Right lobe of liver (tissue), 6 donors: ENCODE results near the gene ARHGEF10L. TPM values are rescaled to one million over a fixed set of nuclear protein-coding genes. Genes with fewer than 3 reads are reported as not detected.
A peak's percentile ranks its signal among the peaks of the same experiment; 100 is the strongest.

ENCODE experiments used
- ATAC-seq, 4 donors: fragments of 200-7000 bp; cut with Tn5 transposase; one replicate each; pipeline ENCODE4 v1.9.1; 2020; ENCODE audit warnings: mild to moderate bottlenecking in 4 of 4, moderate library complexity in 4 of 4
- DNase-seq, 3 donors: peaks; one replicate each; pipeline ENCODE4 v3.0.0-alpha.2; 2020
- H3K27ac ChIP-seq, 3 donors: fragments of 200-600 bp; one replicate each; pipeline ENCODE4 v1.8.0; 2022
- H3K27me3 ChIP-seq, 2 donors: fragments of 200-600 bp; one replicate each; pipeline ENCODE4 v1.8.0; 2022
- H3K36me3 ChIP-seq, 4 donors: fragments of 200-600 bp; sonication (generic) in 1 of 4; one replicate each; pipeline versions ENCODE4 v1.5.1 to v1.8.0; 2017 to 2022; ENCODE audit warnings: control low read depth in 1 of 4
- H3K4me1 ChIP-seq, 4 donors: fragments of 200-600 bp; sonication (generic) in 1 of 4; one replicate each; pipeline versions ENCODE4 v1.5.1 to v1.8.0; 2017 to 2022; ENCODE audit warnings: control low read depth in 1 of 4
- H3K4me3 ChIP-seq, 3 donors: fragments of 200-600 bp; one replicate each; pipeline ENCODE4 v1.8.0; 2022
- H3K9me3 ChIP-seq, 4 donors: fragments of 200-600 bp; sonication (generic) in 1 of 4; one replicate each; pipeline versions ENCODE4 v1.5.1 to v1.8.0; 2017 to 2022; ENCODE audit warnings: control low read depth in 1 of 4
- POLR2A ChIP-seq: fragments of 450-650 bp; IDR thresholded peaks from one replicate; pipeline ENCODE4 v1.6.1; 2017; ENCODE audit warnings: antibody characterized with exemption, mild to moderate bottlenecking
- WGBS: methylation state at CpG from one replicate; pipeline ENCODE4 v1.1.6; 2018; ENCODE audit warnings: low coverage, low lambda C conversion rate; ENCODE audit not compliant: insufficient coverage; ENCODE audit errors: missing lambda C conversion rate; 5-methylcytosine and 5-hydroxymethylcytosine counted together
- intact Hi-C, 2 donors: fragments of 100-400 bp; cut with DNase I; formaldehyde crosslinking; loops; one replicate each; pipeline versions ENCODE4 v1.11.2 to v1.14.1; 2022
- total RNA-seq, 6 experiments: library from RNA; depleted of rRNA in 2 of 6; stranded (reverse); fragments of >200 nt in 2 of 6; fragmentation: NEBNext Ultra II Directional in 3 of 6; extraction: Animal tissue kit (Norgen Biotek cat#: 25700) in 3 of 6; gene quantifications; one replicate each; pipeline versions ENCODE4 v1.1.0 to v1.2.4, GENCODE V29; 2016 to 2023
- TF ChIP-seq, protein P1 (sequence below), 4 donors: fragments of 200-600 bp in 3 of 4; fragments of 450-650 bp in 1 of 4; IDR thresholded peaks; one replicate each; pipeline versions ENCODE4 v1.5.1 to v1.8.0; 2016 to 2022; ENCODE audit warnings: antibody characterized with exemption in 4 of 4, mild to moderate bottlenecking in 2 of 4
- donor health status: DM: no; HTN: yes; CAD: no.
- donor health status: DM: no; HTN: no; CAD: no.
- donor health status: DM: no; HTN: no; CAD: no.
- donor health status: DM: no; HTN: yes; CAD: no.
- donor health status: DM: no; HTN: yes; CAD: no.

The ARHGEF10L gene
- total RNA-seq, 6 experiments from 2014 or later = 59.7 to 124 (median 87.4) TPM

DNA sequence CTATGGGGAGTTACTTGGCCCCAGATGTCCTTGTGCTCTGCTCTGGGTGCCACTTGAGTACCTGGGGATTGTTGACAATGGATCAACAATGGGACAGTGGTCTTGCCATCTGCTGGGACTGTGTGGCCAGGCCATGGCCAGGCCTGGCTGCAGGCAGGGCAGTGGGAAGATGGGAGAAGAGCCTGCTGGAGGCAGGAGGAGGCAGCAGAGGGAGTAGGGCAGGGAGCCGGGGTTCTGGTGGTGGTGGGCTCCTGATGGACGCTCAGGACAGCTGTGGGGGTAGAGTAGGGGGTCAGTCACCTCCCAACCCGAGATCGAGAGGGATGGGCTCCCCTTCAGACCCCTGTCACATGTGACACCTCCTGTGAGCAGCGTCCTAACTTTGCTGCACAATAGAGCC lies 81.0 kb downstream of the ARHGEF10L start:
- WGBS = 59% methylated on average over 5 of the region's 5 CpGs
- DNase-seq = no peak
- TF ChIP-seq, protein P1, sequence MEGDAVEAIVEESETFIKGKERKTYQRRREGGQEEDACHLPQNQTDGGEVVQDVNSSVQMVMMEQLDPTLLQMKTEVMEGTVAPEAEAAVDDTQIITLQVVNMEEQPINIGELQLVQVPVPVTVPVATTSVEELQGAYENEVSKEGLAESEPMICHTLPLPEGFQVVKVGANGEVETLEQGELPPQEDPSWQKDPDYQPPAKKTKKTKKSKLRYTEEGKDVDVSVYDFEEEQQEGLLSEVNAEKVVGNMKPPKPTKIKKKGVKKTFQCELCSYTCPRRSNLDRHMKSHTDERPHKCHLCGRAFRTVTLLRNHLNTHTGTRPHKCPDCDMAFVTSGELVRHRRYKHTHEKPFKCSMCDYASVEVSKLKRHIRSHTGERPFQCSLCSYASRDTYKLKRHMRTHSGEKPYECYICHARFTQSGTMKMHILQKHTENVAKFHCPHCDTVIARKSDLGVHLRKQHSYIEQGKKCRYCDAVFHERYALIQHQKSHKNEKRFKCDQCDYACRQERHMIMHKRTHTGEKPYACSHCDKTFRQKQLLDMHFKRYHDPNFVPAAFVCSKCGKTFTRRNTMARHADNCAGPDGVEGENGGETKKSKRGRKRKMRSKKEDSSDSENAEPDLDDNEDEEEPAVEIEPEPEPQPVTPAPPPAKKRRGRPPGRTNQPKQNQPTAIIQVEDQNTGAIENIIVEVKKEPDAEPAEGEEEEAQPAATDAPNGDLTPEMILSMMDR (IDR thresholded peaks at IDR 0.05) = no peak
- TF ChIP-seq POLR2A = no peak
- H3K27ac ChIP-seq = no peak overlapping the region
- H3K4me3 ChIP-seq = no peak overlapping the region
- ATAC-seq = no peak
- H3K36me3 ChIP-seq = peaks cover 6 to 91% (median 46%) of the 10 kb centered on the region in 4 donors
- H3K4me1 ChIP-seq = no peaks in the 10 kb centered on the region
- intact Hi-C loops = no loop called here
- H3K9me3 ChIP-seq = no peaks in the 10 kb centered on the region
- no peaks in the 10 kb centered on the region for H3K27me3 ChIP-seq

DNA sequence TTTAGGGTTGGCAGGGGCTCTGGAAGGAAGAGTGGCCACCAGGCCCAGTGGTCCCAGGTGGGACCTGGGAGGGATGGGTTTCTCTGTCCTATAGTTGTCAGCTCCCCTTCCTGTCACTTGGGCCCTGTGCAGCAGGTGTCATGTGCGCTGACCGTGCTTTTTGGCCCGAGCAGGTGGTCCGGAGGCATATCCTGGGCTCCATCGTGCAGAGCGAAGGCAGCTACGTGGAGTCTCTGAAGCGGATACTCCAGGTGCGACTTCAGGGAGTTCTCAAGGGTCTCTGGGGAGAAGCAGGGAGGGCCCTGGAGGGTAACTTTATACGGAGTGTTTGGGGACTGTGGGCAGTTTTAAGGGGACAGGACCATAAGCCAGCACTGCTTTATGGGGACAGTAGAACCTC lies 82.2 kb downstream of the ARHGEF10L start:
- H3K36me3 ChIP-seq = peaks cover 12 to 94% (median 48%) of the 10 kb centered on the region in 4 donors

DNA sequence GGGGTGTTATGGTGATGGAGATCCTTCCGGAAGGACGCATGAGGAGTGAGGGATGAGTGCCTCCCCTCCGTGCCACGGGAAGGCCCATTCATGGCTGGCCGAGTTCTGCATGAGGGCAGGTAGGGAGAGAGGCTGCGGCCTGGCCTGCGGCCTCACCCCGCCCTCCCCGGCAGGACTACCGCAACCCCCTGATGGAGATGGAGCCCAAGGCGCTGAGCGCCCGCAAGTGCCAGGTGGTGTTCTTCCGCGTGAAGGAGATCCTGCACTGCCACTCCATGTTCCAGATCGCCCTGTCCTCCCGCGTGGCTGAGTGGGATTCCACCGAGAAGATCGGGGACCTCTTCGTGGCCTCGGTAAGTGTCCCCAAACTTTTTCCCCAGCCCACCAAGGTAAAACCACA lies 83.3 kb downstream of the ARHGEF10L start:
- WGBS = 96% methylated on average over 9 of the region's 22 CpGs
- ATAC-seq = no peak
- H3K4me3 ChIP-seq = no peak overlapping the region
- no peaks in the 10 kb centered on the region for H3K27me3 ChIP-seq
- no peaks in the 10 kb centered on the region for H3K4me1 ChIP-seq
- DNase-seq = no peak
- H3K9me3 ChIP-seq = no peaks in the 10 kb centered on the region
- H3K36me3 ChIP-seq = peaks cover 10 to 96% (median 49%) of the 10 kb centered on the region in 4 donors
- intact Hi-C loops = no loop called here
- TF ChIP-seq, protein P1 (IDR thresholded peaks at IDR 0.05) = no peak
- no peak for TF ChIP-seq POLR2A
- H3K27ac ChIP-seq = no peak overlapping the region

More for the DNA sequence above, 82.2 kb downstream of the ARHGEF10L start:
- ATAC-seq (no peak), DNase-seq (no peak)
- Histone ChIP-seq H3K4me1 (no peaks in the 10 kb centered on the region), H3K27me3 (no peaks in the 10 kb centered on the region), H3K27ac (no peak overlapping the region), H3K9me3 (no peaks in the 10 kb centered on the region), H3K4me3 (no peak overlapping the region)
- intact Hi-C loops = no loop called here
- TF ChIP-seq POLR2A = no peak
- TF ChIP-seq, protein P1 (IDR thresholded peaks at IDR 0.05) = no peak
- 96% methylated on average over 8 of the region's 10 CpGs for WGBS

DNA sequence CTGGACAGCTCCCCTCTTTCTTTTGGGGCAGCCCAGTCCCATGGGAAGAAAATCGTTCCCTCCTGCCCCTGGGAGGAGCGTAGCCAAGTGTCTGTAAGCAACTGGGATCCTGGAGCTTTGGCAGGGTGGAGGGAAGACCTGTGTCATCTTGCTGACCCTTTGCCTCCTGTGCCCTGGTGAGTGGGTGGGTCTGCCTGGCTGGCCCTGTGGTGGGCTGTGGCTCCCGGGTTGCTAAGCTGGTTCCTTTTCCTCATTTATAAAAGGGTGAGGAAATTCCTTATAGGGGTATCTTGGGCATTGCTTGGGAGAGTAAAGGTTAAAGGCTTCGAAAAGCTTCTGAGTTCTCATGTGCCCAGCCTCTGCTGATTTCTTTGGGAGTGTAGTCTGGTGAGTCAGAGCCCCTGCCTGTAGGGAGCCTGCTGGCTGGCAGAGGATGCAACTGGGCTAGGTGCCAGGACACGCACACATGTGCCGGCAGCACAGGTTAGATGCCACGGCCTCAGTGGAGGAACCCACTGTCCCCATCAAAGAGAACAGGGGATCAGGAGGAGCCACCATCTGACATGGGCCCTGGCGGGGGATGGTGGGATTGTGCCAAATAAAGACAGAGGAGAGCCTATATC lies 85.2 kb downstream of the ARHGEF10L start:
- 27% methylated on average over 4 of the region's 8 CpGs for WGBS
- Histone ChIP-seq H3K27ac (no peak overlapping the region), H3K4me3 (no peak overlapping the region), H3K9me3 (no peaks in the 10 kb centered on the region), H3K27me3 (no peaks in the 10 kb centered on the region), H3K36me3 (peaks cover 10 to 98% (median 50%) of the 10 kb centered on the region in 4 donors), H3K4me1 (peaks cover 0 to 6% (median 1%) of the 10 kb centered on the region in 4 donors)
- no peak for TF ChIP-seq POLR2A
- TF ChIP-seq, protein P1 (IDR thresholded peaks at IDR 0.05) = no peak
- ATAC-seq (peak in 3 of 4 donors; percentile 8 to 47 (median 42)), DNase-seq (peak in 1 of 3 donors; percentile 75)
- intact Hi-C loops = no loop called here
